Measurements from ENCODE around the gene TMEM63C. TPM values are rescaled to one million over a fixed set of nuclear protein-coding genes. Genes with fewer than 3 reads are reported as not detected.

Gene TMEM63C
- total RNA-seq, 1 donor from 2014 or later = 10.8 TPM

DNA sequence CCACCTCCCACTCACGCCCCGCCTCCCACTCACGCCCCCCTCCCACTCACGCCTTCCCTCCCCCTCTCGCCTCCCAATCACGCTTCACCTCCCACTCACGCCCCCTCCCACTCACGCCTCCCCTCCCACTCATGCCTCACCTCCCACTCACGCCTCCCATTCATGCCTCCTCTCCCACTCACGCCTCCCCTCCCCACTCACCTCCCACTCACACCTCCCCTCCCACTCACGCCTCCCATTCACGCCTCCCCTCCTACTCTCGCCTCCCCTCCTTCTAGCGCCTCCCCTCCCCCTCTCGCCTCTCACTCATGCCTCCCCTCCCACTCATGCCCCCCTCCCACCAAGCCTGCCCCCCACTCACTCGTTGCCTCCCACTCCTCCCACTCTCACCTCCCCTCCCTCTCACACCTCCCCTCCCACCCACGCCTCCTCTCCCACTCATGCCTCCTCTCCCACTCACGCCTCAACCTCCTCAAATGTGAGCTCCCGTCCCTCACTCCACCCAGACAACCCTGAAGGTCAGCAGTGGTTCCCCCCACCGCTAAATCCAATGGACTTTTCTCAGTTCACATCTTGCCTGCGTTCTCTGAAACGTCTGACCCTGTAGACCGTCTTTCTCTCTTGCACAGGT lies 39.8 kb downstream of the TMEM63C start:
- DNase-seq = no peak

DNA sequence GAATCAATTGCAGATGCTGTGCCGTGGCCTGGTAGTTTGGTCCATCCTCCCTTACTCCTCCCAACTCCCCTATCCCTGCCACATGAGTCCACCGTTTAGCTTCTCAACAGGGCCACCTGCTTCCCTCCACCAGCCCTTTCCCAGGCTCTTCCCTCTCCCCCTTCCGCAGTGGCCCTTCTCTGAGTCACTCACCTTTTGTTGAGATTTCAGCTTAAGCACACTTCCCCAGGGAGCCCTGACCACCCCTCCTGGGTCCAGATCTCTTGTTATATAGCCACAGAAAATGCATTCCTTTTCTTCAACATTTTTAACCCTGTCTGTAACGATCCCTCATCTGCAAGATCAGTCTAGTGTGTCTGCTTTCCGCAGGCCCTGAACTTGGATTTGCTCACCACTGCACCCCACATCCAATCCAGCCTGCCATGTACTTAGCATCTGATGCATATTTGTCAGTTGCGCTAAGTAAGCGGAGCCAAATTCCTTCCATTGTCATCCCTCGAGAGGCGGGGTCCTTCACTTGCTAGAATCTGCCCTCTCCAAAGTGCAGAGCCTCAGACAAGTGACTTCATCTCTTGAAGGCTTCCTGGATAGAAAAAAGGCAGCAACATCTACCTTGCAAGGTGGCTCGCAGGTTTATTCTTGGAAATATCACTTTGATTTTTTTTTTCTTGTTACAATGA lies 41.1 kb downstream of the TMEM63C start:
- no peak for DNase-seq

DNA sequence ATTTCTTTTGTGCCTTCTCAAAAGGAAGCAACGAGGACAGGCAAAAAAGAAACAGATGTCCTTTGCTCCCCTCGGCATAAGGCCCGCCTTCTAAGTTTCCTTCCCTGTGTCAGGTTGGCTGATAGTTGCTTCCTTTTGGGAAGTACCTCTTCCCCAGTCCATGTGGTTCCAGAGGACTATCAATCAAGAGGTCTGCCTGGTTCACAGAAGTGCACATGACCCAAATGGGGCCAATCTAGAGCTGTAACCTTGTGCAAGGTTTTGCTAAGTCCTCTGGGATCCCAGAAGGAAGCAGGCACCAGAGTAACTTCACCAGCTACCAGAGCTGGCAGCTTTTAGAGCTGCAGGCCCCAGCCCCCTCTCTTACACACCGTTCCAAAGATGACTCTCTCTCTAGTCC lies 42.6 kb downstream of the TMEM63C start:
- no peak for DNase-seq

DNA sequence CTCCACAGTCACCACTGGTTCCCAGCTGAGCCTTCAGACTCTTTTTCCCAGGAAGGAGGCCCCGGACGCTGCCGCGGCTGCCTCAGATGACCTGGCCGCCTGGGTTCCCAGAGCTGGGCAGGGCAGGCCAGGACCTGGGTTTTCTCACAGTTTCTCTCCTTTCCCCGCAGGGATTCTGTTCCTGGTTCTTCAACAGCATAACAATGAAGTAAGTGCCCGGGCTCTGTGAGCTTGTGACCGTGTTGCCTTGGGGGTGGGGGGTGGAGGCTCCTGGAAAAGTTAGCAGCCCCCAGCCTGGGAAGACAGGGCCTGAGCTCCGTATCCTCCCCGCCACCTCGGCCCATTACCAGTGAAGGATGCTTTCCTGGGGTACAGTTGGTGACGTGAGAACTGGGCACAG lies 43.7 kb downstream of the TMEM63C start:
- DNase-seq = no peak

DNA sequence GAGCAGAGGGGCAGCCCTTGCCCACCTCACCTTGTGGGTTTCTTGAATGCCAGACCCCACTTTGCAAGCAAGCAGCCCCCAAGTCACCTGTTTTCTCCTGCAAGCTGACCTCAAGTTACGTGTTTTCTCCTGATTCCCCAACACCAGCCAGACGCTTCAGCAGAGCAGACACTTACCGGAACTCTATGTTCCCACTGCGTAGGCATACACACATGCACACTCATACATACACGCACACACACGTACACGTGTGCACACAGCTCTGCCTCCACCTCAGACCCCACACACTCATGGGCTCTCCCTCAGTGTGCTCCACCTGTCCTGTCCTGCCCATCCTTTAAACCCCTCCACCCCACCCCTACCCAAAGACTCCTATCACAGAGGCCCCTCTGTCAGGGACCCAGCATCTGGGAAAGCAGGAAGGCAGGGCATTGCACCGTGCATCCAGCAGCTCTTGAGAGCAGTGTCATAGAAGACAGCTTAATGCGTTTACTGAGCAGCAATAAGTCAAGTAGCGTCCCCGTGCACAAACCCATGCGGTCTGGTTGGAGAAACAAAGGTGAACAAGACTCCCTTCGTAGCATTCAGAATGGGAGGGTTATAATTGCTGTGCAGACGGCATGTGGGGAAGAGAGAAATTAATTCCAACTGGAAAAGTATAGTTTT lies 44.4 kb downstream of the TMEM63C start:
- DNase-seq = no peak

DNA sequence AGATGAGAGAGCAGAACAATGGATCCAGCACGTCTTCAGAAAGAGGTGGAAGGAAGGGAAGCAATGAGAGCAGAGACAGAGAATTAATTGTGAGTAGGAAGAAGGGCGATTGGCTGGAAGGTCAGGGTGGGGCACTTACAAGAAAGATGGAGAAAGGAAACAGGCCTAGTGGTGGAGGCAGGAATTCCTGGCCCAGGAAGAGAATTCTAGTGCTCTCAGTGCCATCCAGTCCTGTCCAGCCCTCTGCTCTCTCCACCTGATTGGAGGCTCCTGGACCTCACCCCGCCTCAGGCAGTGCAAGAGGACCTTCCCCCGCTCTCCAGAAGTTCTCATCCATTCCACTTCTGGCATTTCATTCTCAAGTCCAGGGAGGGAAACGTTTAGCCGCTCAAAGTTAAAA lies 46.5 kb downstream of the TMEM63C start:
- DNase-seq = no peak

DNA sequence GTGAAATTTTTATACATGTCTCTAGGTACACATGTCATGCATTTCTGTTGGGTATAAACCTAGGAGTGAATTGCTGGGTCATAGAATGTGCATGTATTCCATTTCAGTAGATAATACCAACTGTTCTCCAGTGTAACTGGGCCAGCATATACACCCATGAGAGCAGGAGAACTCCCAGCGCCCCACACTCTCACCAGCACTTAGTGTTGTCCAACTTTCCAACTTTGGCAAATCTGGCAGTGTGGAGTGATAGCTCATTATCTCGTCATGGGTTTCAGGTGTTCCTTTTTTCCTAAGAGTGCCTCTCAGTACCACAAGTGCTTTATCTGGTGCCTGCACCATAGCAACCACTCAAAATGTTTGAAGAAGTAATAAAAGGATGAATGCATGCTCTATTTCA lies 49.3 kb downstream of the TMEM63C start:
- DNase-seq = no peak

DNA sequence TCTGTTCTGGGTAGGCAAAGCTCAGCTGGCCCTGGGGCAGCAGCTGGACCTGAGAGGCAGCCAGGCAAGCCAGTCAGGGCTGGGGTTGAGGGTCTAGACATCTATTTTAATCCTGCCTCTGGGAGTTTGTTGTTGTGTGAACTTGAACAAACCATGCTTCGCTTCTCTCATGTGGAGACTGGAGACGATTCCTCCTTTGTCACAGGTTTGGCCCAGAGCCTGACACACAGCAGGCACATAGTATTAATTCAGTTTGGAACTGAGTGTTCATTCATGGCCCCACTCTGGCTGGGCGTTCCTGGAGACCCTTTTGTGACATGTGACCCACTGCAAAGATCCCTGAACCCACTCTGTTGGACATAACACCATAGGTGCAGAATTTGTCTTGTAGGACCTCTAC lies 50.1 kb downstream of the TMEM63C start:
- no peak for DNase-seq

DNA sequence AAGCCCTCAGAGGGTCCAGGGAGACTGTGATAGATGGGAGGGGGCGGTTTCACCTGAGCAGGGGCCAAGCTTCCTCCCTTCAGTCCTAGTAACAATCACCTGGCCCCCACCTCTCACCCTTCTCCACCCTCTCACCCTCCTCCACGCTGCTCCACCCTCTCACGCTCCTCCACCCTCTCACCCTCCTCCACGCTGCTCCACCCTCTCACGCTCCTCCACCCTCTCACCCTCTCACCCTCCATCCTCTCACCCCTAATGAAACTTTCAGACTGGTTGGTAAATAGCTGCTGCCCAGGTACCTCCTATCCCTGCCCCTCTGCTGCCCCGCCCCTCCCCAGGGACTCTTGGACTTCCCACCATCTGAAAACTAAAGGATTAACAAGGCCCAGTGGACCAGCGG lies 55.2 kb downstream of the TMEM63C start:
- no peak for DNase-seq

DNA sequence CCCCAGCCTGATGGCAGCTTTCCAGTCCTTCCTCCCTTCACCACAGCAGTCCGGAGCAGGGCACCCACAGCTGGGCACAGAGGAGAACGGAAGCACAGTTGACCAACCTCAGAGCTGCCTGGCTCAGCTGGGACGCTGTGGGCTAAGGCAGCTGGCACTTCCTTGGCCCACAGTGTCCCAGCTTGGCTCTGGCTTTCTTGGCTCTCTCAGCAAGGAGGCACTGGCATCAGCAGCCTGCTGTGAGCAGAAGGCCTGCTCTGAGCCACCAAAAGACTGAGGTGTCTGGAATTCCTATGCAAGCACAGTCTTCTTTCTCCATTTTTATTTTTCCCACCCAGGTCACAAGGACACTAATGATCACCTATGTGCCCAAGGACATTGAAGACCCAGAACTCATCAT lies 56.8 kb downstream of the TMEM63C start:
- DNase-seq = no peak

DNA sequence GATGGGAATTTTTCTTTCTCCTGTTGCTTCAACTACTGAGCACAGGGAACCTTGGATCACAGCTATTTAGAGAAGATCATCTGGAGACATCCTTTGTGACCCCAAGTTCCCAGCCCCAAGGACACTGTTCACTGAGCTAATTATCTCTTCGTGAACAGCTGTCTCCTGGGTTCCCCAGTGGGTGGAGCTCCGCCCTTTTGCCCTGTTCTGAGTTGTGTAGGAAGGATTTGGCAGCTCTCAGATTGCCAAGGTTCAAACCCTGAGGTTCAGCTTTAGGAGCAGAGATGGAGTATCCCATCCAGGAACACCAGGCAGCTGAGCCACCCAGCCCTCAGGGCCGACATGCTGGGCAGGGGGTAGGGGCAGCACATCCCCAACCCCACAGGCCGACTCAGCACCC lies 57.4 kb downstream of the TMEM63C start:
- no peak for DNase-seq

DNA sequence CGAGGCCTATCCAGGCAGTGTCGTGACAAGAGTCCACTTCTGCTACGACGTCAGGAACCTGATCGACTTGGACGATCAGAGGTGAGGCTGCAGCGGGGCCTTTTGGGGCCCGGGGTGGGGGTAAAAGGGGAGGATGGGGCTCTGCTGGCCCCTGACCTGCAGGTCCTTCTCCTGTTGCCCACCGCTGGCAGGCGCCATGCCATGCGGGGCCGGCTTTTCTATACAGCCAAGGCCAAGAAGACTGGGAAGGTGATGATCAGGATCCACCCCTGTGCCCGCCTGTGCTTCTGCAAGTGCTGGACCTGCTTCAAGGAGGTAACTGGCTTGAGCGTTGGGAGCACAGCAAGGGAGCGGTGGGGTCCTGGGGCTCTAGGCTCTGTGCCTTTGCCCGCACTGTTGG lies 57.8 kb downstream of the TMEM63C start:
- no peak for DNase-seq

DNA sequence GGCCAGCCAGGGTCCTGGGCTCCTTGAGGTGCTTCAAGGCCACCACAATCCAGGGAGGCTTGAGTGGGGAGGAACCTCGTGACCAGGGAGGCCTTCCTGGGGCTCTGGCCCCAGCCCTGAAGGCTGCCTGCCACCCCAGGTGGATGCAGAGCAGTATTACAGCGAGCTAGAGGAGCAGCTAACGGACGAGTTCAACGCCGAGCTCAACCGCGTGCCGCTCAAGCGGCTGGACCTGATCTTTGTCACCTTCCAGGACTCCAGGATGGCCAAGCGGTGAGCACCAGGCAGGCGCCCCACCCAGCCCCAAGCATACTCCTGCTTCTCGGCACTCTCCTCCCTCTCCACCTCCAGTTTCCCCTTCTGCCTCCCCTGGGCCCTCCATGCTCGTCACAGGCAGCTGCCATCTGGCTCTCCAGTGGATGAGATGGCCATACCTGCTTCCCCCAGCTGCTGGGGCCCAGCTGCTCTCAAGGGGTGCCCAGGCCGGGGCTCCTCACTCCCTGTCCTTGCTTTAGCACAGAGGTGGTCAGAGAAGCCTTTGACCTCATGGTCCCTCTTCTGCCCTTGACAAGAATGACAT lies 58.8 kb downstream of the TMEM63C start:
- DNase-seq = no peak

DNA sequence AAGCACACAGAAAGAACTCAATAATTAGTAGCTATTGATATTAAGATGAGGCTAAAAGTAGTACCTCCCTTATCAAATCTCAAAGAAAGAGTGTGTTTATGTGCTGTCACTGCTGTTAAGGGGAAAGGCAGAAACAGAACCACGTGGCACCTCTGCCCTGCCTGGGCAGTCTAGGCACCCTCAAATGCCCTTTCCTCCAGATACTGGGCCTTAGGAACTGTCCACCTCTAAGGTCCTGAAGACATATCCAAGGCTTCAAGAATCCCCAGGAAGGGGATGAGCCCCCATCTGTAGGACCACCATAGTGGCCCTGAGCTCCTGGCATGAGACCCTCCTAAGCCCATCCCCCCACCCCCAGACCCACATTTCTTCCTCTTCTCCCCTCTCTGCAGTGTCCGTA lies 60.4 kb downstream of the TMEM63C start:
- no peak for DNase-seq

DNA sequence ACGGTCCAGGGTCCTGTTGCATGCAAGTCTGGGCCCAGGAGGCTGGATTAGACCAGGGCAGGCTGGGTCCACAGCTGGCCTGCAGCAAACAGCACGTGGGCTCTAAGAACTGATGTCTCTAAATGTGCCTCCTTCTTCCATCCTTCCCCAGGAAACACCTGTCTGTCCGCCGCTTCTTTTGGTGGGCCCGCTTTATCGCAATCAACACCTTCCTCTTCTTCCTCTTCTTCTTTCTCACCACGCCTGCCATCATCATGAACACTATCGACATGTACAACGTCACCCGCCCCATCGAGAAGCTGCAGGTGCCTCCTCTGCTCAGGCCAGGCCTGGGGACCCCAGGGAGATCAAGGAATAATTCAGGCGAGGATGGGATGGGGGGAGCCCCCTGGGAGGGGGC lies 61.2 kb downstream of the TMEM63C start:
- DNase-seq = no peak

DNA sequence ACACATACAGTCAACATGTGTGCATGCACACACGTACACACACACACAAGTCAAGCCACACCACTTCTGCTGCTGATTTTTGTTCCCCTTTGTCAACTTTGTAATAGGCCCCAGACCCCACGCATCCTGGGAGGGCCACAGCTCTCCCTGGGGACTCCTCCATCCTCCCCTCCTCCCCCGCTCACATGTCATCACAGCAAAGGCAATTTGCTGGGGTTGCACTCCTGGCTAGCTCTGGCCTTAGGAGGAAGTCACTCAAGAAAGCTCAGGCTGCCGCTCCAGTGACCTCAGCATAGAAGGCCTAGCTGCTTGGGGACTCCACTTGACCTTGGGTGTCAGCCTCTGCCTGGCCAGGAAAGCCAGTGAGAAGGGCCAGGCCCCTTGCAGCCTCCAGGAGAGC lies 62.3 kb downstream of the TMEM63C start:
- DNase-seq = no peak

DNA sequence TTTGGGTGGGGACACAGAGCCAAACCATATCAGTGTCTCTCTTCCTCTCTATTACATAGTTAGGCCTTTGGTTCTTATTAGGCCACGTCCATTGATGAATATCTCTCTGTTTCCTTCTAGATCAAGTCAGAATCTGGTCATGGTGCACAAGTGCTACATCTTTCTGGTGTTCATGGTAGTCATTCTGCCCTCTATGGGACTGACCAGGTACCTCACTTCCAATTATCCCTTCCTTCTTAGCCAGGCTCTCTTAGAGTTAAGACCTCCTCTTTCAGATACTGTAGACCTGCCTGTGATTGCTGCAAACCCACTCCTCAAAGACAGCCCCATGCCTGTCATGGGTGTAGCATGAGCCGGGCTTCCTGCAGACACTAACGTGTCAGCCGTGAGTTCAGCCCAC lies 64.2 kb downstream of the TMEM63C start:
- no peak for DNase-seq

DNA sequence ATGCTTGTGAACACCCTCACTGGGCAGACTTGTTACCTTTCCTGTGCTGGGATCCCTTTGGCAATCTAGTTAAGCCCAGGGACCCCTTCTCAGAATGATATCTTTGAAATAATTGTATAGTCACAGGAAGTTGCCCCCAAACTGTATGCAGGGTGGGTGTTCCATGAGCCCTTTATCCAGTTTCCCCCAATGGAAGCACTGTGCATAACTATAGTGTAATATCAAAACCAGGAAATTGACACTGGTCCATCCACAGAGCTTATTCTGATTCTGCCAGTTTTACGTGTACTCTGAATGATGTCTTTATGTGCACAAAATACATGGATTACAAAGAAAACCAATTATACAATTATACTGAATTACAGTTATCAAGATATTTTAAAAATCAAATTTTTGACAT lies 65.2 kb downstream of the TMEM63C start:
- DNase-seq = no peak

DNA sequence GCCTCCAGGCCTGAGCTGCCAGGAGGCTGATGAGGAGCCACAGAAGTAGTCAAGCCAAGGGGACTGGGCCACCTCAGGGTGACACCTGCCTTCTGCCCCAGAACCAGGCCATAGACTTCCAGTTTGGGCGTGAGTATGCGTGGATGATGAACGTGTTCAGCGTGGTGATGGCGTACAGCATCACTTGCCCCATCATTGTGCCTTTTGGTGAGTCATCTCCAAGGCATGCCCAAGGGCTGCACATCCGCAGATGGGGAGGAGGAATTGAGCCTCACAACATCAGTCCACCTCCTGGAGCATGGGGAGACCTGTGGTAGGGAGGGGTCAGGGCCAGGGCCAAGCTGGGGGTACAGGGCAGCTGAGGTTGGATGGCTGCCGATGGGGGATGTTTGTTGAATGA lies 67.1 kb downstream of the TMEM63C start:
- no peak for DNase-seq

DNA sequence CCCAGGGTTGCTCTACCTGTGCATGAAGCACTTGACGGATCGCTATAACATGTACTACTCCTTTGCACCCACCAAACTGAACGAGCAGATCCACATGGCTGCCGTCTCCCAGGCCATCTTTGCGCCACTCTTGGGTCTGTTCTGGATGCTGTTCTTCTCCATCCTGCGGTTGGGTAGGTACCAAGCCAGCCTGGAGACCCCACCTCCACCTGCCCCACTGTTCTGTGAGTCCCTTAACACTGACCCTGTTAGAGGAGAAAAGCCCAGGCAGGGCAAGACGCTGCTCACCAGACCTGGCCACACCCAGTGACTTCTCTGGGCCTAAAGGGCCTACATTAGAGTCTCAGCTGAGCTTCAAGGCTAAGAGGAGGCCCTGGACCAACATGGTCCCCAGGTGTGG lies 67.7 kb downstream of the TMEM63C start:
- no peak for DNase-seq

DNA sequence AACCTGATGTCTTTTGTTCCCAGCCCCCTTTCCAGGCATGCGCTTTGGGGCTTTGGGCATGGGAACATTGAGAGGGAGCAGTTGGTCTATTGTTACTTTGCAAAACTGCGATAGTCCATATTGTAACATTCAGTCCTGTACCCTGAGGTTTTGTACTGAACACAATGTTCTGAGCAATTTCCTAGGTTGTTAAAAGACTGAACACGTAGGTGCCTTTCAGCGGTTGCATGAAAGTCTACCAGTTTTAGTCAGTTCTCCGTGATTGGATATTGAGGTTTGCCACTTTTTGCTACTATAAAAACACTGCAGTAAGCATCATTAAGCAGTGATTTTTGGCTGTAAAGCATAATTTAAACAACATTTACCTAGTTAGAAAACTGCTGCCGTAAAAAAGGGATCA lies 69.3 kb downstream of the TMEM63C start:
- no peak for DNase-seq

DNA sequence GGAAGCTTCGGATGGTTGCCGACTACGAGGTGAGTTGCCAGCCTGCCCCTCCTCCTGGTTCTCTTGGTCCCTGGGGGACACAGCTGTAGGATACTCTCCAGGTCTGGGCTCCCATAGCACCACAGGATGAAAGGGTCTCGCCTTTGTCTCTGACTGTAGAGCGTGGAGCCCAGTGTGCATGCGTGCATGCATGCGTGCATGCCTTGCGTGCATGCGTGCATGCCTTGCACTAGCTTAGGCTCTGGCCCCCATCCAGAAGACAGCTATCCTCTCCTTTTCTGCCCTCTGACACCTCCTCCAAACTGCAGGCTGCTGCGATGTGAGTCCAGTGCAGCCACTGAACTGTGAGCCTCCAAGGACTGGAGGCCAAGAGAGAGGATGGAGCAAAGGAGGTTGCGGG lies 70.3 kb downstream of the TMEM63C start:
- DNase-seq = no peak

DNA sequence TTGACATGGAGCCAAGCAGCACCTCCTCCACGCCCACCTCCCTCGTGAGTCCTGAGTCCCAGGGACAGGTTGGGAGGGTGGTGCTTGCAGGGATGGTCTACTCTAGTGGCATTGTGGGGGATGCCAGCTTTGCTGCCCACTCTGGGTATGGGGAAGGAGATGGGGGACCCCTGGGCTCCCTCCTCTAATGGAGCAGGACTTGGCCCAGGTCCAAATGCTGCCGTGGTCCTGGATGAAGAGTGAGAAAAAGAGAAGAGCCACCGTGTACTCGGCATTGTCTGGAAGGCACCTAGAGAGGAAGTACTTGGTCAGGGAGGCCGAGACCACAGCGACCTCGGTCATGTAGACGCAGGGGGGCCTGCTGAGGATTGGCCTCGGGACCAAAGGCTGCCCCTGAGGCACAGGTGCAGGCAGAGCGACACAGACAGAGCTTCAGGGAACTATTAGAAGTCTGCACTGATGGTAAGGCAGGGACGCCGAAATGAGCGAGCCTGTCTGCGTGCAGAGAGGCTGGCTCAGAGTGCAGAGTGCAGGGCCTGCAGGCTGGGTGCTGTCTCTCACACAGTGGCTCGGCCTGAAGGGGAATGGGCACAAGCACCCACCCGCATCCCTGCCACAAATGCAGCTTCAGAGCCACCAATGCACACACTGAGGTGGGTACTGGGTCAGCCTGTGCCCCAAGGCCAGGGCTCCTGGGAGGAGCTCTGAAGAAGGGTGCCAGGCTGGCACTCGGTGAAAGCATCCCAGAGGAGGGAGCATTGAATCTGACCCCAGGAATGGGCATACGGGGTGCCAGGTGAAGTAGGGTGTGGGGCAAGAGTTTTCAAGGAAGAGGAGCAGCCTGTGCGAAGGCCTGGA lies 72.0 kb downstream of the TMEM63C start:
- no peak for DNase-seq

All from occipital lobe (tissue), 2 donors.